ENCODE results near the gene USP12.
"Not testable (repeated sequence)": the region's sequence is repeated elsewhere in the genome, so short reads cannot be mapped to it uniquely, and the experiment has no call there.

Gene USP12

GRCh38 chr13:27125357-27126282 lies 46.0 kb downstream of the USP12 start:
- H3K27ac ChIP-seq = no peak overlapping the region
- no peak for DNase-seq (ENCODE audit: low read depth, low spot score)

- no peak overlapping the region for H3K27ac ChIP-seq
These were observed 47.0 kb downstream of the USP12 start for GRCh38 chr13:27124571-27124970.

GRCh38 chr13:27123445-27123844 lies 48.2 kb downstream of the USP12 start:
- not testable (repeated sequence) for H3K27ac ChIP-seq

More at GRCh38 chr13:27124571-27124970, 47.0 kb downstream of the USP12 start:
- no peak for DNase-seq (ENCODE audit: low read depth, low spot score)

GRCh38 chr13:27122036-27122435 lies 49.6 kb downstream of the USP12 start:
- no peak for DNase-seq (ENCODE audit: low read depth, low spot score)
- no peak overlapping the region for H3K27ac ChIP-seq

More at GRCh38 chr13:27123445-27123844, 48.2 kb downstream of the USP12 start:
- not testable (repeated sequence) for DNase-seq (ENCODE audit: low read depth, low spot score)

GRCh38 chr13:27120811-27121210 lies 50.8 kb downstream of the USP12 start:
- no peak overlapping the region for H3K27ac ChIP-seq
- DNase-seq (ENCODE audit: low read depth, low spot score) = no peak

- no peak overlapping the region for H3K27ac ChIP-seq
- DNase-seq (ENCODE audit: low read depth, low spot score) = no peak
These were observed 51.6 kb downstream of the USP12 start for GRCh38 chr13:27120011-27120410.

- H3K27ac ChIP-seq = no peak overlapping the region
- no peak for DNase-seq (ENCODE audit: low read depth, low spot score)
These were observed 53.1 kb downstream of the USP12 start for GRCh38 chr13:27118428-27119054.

GRCh38 chr13:27117952-27118351 lies 53.7 kb downstream of the USP12 start:
- DNase-seq (ENCODE audit: low read depth, low spot score) = no peak
- H3K27ac ChIP-seq = no peak overlapping the region

- no peak overlapping the region for H3K27ac ChIP-seq
- no peak for DNase-seq (ENCODE audit: low read depth, low spot score)
These were observed 54.5 kb downstream of the USP12 start for GRCh38 chr13:27117158-27117557.

GRCh38 chr13:27113436-27113835 lies 58.2 kb downstream of the USP12 start:
- H3K27ac ChIP-seq = no peak overlapping the region
- no peak for DNase-seq (ENCODE audit: low read depth, low spot score)

GRCh38 chr13:27112006-27112405 lies 59.6 kb downstream of the USP12 start:
- DNase-seq (ENCODE audit: low read depth, low spot score) = no peak
- no peak overlapping the region for H3K27ac ChIP-seq

- DNase-seq (ENCODE audit: low read depth, low spot score) = no peak
- no peak overlapping the region for H3K27ac ChIP-seq
These were observed 61.4 kb downstream of the USP12 start for GRCh38 chr13:27110056-27110746.

- no peak overlapping the region for H3K27ac ChIP-seq
- no peak for DNase-seq (ENCODE audit: low read depth, low spot score)
These were observed 65.5 kb downstream of the USP12 start for GRCh38 chr13:27106144-27106543.

GRCh38 chr13:27104606-27105005 lies 67.0 kb downstream of the USP12 start:
- DNase-seq (ENCODE audit: low read depth, low spot score) = no peak

GRCh38 chr13:27101847-27102246 lies 69.8 kb downstream of the USP12 start:
- DNase-seq (ENCODE audit: low read depth, low spot score) = no peak
- no peak overlapping the region for H3K27ac ChIP-seq

More at GRCh38 chr13:27104606-27105005, 67.0 kb downstream of the USP12 start:
- H3K27ac ChIP-seq = no peak overlapping the region

GRCh38 chr13:27101289-27101688 lies 70.3 kb downstream of the USP12 start:
- DNase-seq (ENCODE audit: low read depth, low spot score) = no peak
- no peak overlapping the region for H3K27ac ChIP-seq

GRCh38 chr13:27097691-27098090 lies 73.9 kb downstream of the USP12 start:
- DNase-seq (ENCODE audit: low read depth, low spot score) = no peak
- H3K27ac ChIP-seq = no peak overlapping the region

GRCh38 chr13:27091451-27091850 lies 80.2 kb downstream of the USP12 start:
- DNase-seq (ENCODE audit: low read depth, low spot score) = no peak
- no peak overlapping the region for H3K27ac ChIP-seq

GRCh38 chr13:27088619-27089018 lies 83.0 kb downstream of the USP12 start:
- DNase-seq (ENCODE audit: low read depth, low spot score) = no peak

GRCh38 chr13:27086599-27087265 lies 84.9 kb downstream of the USP12 start:
- H3K27ac ChIP-seq = no peak overlapping the region
- no peak for DNase-seq (ENCODE audit: low read depth, low spot score)

More at GRCh38 chr13:27088619-27089018, 83.0 kb downstream of the USP12 start:
- no peak overlapping the region for H3K27ac ChIP-seq

Data from epithelial cell of prostate (primary cell).